GM04503 (cell line): ENCODE measurements around the gene PRKAA1.

Experiments used
- DNase-seq: peaks from one replicate; pipeline ENCODE4 v3.0.0-alpha.2; 2012; ENCODE audit warnings: low read depth

The PRKAA1 gene

DNA sequence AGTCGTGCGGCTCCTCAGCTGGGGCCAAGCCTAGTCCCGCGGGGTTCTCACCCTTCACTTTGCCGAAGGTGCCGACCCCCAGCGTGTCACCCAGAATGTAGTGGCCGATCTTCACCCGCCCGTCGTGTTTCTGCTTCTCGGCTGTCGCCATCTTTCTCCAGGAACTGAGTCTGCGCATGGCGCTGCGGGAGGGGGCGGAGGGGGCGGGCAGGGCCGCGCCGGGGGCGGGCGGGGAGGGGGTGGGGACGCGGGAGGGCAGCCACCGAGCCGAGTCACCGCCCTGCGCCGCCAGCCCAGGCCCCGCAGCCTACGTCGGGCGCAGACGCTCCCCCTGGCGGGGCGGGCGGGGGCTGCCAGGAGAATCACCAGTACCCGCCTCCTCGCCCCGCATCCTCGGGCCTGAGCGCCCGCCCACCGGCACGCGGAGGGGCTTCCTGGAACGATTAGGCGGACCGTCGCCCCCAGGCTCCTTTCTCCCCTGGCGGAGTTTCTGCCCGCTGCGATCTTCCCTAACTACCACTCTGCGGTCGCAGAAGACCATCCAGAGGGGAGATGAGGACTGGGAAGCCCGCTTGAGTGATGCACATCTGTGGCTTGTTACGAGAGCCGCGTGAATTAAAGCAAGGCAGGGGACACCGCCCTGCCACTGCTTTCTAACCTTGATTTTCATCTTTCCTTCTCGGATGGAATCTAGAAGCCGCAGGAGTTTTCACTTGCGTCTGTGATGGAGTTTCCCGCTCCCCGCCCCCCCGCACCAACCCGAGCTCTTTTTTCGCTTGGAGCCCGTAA is at the start of gene PRKAA1:
TSS of gene PRKAA1 (minus strand) at position 363 of the 789 bp plus-strand sequence. CDS start at position 178, 185 bp downstream.
- no peak for DNase-seq

DNA sequence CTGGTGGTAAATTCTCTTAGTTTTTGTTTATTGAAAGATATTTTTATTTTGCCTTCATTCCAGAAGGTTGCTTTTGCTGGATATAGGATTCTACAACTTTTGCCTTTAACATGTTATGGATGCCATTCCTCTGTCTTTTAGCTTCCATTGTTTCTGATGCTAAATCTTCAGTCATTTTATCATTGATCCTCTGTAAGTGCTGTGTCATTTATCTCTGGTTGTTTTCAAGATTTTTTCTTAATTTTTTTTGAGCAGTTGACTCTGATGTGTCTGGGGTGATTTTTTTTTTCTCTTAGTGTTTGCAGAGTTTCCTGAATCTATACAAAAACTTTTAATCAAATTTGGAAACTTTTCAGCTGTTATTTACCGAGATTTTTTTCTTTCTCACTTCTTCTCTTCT is 49.4 kb upstream of the PRKAA1 start:
- no peak for DNase-seq

DNA sequence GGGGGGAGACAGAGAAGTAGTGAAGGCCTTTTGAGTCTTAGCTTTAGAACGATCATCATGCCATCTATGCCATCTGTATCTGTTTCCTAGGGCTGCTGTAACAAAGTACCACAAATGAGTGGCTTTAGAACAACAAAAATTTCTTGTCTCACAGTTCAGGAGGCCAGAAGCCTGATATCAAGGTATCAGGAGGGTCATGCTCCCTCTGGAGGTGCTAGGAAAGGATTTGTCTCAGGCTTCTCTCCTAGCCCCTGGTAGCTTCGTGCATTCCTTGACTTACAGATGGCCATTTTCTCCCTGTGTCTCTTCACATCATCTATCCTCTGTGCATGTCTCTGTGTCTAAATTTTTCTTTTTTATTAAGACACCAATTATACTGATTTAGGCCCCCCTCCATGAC is 48.2 kb upstream of the PRKAA1 start:
- DNase-seq = no peak

GRCh38 chr5:40844565-40844964 is 46.4 kb upstream of the PRKAA1 start:
- DNase-seq = no peak

- no peak for DNase-seq
Measured at GRCh38 chr5:40842351-40842750, 44.2 kb upstream of the PRKAA1 start.

- DNase-seq = no peak
Measured at GRCh38 chr5:40841068-40841805, 43.1 kb upstream of the PRKAA1 start, which contains the start of gene CARD6. CARD6 (plus strand) TSS chr5:40841367; CDS start chr5:40841383, 16 bp downstream.

DNA sequence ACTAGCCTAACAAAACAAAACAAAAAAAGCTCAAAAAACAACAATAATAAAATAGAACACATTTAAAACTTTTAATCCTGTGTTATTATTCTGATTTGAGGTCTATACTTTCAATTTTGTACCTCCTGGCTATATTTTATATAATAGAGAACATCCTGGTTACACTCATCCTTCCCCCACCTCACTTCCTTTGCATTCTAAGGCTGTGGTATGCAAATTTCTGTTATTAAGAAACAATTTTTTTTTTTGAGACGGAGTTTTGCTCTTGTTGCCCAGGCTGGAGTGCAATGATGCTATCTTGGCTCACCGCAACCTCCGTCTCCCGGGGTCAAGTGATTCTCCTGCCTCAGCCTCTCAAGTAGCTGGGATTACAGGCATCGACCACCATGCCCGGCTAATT is 39.9 kb upstream of the PRKAA1 start:
- no peak for DNase-seq

GRCh38 chr5:40834849-40835787 is 36.9 kb upstream of the PRKAA1 start, which contains the start of gene RPL37:
RPL37 (minus strand) TSS chr5:40835222; CDS start chr5:40835185, 37 bp downstream.
- DNase-seq = peak; percentile 85

- no peak for DNase-seq
Measured at GRCh38 chr5:40834391-40834848, 36.2 kb upstream of the PRKAA1 start.

GRCh38 chr5:40833712-40834229 is 35.6 kb upstream of the PRKAA1 start:
- DNase-seq = no peak

GRCh38 chr5:40832345-40832744 is 34.2 kb upstream of the PRKAA1 start:
- DNase-seq = no peak

- DNase-seq = no peak
Measured at GRCh38 chr5:40831346-40832210, 33.4 kb upstream of the PRKAA1 start.

DNA sequence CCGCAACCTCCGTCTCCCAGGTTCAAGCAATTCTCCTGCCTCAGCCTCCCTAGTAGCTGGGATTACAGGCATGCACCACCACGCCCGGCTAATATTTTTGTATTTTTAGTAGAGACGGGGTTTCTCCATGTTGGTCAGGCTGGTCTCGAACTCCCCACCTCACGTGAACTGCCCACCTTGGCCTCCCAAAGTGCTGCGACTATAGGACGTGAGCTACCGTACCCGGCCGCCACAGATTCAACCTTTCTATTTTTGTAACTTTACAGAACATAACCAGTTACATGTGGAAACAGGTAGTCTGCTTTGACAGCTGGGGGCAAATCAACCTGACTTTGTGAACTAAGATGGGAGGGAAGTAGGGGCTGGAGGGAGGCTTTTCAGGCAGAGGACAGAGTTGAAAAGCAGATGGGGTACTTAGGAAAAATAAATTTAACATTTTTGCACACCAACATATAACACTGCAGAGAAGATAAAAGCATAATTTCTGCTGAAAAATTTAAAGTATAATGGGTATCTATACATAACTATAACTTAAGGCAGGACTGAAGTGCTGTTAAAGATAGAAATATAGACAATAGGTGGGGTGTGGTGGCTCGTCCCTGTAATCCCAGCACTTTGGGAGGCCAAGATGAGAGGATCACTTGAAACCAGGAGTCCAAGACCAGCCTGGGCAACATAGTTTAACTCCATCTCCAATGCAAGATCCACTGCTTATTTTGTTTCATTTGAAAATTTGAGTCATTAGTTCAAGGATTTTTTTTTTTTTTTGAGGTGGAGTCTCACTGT is 31.8 kb upstream of the PRKAA1 start:
- DNase-seq = no peak

DNA sequence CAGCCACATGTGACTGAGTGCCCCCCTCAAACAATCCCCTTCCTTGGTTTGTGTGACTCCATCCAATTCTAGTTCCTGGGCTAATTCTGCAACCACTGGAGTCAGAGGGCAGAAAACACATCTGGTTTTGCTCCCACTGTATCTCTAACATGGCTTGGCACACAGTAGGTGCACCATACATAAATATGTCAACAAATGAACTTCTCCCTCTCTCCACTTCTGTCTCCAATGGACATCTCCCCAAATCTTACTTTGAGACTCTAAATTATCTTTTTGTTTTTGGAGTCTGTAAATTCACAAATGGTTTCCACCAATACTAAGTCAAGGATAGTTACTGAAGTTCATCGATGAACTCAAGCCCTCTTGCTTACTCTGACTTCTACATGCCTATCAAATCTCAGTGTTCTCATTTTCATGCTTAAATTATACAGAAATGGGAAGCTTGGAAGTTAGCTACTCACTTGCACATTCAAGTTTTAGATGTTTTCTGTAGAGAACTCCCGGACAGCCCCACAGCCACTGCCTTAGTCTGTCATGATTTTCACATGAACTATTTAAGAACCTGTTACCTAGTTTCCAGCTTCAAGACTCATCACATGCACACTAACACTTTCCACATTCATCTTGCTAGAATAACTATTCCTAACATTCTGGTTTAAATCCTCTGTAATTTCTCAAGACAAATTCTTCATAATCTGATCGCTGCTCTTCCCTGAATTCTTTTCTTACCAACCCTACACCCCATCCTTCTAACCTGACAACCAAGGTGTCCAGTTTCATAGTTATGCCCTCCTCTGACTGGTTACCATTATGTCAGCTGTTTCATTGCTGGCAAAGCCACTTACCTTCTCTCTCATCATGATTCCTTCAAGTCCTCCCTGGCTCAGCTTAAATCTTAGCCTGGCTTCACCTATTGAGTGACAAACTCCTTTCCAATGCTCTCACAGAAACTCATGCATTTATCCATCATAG is 30.8 kb upstream of the PRKAA1 start:
- DNase-seq = no peak

DNA sequence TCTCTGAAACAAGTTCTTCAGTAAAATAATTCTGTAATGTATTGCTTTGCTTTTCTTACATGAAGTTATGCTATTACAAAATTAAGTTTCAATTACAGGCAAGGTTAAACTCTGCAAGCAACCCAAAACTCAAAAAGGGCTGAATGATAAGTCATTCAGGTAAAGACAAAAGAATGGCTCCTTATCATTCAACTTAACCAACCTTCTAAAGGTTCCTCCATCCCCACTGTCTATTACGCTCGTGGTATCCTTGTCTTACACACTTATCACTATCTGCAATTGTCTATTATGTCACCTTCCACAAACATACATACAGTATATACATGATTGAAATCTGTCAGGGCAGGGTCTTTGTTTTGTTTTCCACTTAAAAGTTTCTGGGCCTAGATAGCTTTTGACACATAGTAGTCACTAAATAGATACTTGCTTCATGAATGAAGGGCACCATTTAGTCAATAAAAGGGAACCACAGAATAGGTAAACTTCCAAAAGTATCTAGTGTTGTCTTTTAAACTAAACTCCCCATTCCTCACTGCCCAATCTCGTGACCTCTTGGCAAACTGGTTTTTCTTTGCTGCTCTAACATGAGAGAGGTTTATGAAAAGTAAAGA is 30.0 kb upstream of the PRKAA1 start:
- no peak for DNase-seq

DNA sequence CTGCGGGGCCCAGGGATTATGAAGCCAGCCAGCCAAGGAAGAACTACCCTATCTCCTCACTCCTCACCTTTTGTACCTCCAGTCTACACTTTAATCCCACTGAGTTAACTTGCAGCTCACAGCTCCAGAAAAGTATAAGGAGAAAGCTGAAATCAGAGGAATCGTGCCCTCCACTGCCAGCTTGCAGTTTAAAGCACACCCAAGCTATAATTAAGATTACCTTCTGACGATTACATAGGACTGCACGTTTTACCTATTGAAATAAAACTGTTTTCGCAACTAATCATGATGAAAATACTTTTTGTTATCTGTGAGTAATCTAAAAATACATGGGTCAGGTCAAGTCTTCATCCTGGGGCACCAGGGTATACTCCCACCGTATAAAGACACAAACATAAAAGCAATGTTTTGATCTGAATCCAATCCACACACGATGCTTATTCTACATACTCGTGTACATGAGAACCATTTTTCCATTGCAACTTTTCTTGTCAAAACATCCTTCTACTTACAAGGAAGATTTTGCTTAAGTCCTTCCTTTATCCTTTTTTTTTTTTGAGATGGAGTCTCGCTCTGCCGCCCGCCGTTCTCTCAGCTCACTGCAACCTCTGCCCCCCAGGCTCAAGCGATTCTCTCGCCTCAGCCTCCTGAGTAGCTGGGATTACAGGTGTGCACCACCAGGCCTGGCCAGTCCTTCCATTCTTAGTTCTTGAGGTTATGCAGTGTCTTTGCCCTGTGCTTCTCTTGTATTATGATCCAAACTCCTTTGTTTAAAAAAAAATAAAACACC is 29.2 kb upstream of the PRKAA1 start:
- DNase-seq = no peak

DNA sequence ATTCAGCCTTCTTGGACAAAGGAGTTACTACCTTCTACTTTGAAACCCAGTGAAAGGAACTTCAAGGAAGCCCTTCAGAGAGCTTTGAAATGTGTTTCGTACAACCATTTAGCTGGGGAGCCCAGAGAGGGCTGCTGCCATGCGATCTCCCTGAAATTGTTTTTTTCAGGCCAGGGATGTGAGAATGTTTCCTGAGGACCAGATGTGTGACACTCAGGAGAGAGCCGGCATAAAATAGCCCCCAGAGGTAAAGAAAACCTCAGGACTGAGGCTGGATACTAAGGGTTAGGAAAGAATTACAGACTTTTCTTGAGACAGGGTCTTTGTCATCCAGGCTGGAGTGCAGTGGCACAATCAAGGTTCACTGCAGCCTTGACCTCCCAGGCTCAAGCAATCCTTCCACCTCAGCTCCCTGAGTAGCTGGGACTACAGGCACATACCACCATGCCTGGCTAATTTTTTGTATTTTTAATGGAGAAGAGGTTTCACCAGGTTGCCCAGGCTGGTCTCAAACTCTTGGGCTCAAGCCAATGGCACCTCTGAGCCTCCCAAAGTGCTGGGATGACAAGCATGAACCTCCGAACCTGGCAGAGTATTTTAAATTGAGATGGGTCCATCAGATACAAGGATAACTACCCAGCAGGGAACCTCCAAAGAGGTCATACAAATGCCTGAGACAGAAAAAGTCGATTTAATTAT is 28.5 kb upstream of the PRKAA1 start:
- DNase-seq = no peak
